HepG2 (cell line): Measurements from ENCODE around the gene TUT7. TPM values are rescaled to one million over a fixed set of nuclear protein-coding genes. Genes with fewer than 3 reads are reported as not detected.
A peak's percentile ranks its signal among the peaks of the same experiment; 100 is the strongest.

Experiments
- AGO1 ChIP-seq: fragments of 200-400 bp; formaldehyde crosslinking; IDR thresholded peaks from 2 replicates; pipeline ENCODE4 v1.6.1; 2017; ENCODE audit warnings: mild to moderate bottlenecking, low read depth, low read length, moderate library complexity; ENCODE audit not compliant: poor library complexity, severe bottlenecking
- FOXP4 ChIP-seq: sonication (generic); formaldehyde crosslinking; IDR thresholded peaks from 2 replicates; pipeline ENCODE4 v1.4.0; 2020; ENCODE audit warnings: missing genetic modification reagents
- HOXA3 ChIP-seq: sonication (generic); formaldehyde crosslinking; IDR thresholded peaks from 2 replicates; pipeline ENCODE4 v1.5.0; 2020; ENCODE audit warnings: missing genetic modification reagents
- PBX3 ChIP-seq: sonication (generic); formaldehyde crosslinking; IDR thresholded peaks from 2 replicates; pipeline ENCODE4 v1.8.1; 2023; ENCODE audit warnings: missing genetic modification reagents, inconsistent platforms, borderline replicate concordance
- PITX1 ChIP-seq: sonication (generic); formaldehyde crosslinking; IDR thresholded peaks from 2 replicates; pipeline ENCODE4 v1.5.1; 2020; ENCODE audit warnings: mild to moderate bottlenecking, missing genetic modification reagents
- TAF1 ChIP-seq: sonication (generic); formaldehyde crosslinking; IDR thresholded peaks from 2 replicates; pipeline ENCODE4 v1.4.0; 2020; ENCODE audit warnings: missing genetic modification reagents
- ZMYM2 ChIP-seq: sonication (generic); formaldehyde crosslinking; IDR thresholded peaks from 2 replicates; pipeline ENCODE4 v1.8.0; 2022; ENCODE audit warnings: mild to moderate bottlenecking, missing genetic modification reagents
- ZNF142 ChIP-seq: sonication (generic); formaldehyde crosslinking; IDR thresholded peaks from 2 replicates; pipeline ENCODE4 v1.4.0; 2020; ENCODE audit warnings: missing genetic modification reagents
- ZNF30 ChIP-seq: sonication (generic); formaldehyde crosslinking; IDR thresholded peaks from 2 replicates; pipeline ENCODE4 v1.5.0; 2020; ENCODE audit warnings: mild to moderate bottlenecking, missing genetic modification reagents
- ZNF772 ChIP-seq: sonication (generic); formaldehyde crosslinking; IDR thresholded peaks from 2 replicates; pipeline ENCODE4 v1.5.0; 2020; ENCODE audit warnings: mild to moderate bottlenecking, missing genetic modification reagents
- ZSCAN29 ChIP-seq: sonication (generic); formaldehyde crosslinking; conservative IDR thresholded peaks from 2 replicates; pipeline ENCODE4 v1.4.0; 2020; ENCODE audit warnings: mild to moderate bottlenecking, missing genetic modification reagents
- polyA plus RNA-seq, 8 experiments: library from polyadenylated mRNA; depleted of rRNA in 3 of 8; stranded (reverse) in 7 of 8; unstranded in 1 of 8; fragments of >200 nt; fragmentation: Illumina TruSeq in 4 of 8; extraction: Trizol in 4 of 8; gene quantifications; 2 replicates each; pipeline versions ENCODE4 v1.2.1 to v1.2.3, GENCODE V29; 2011 to 2016; ENCODE audit warnings: low read depth in 4 of 8, missing spikeins in 1 of 8, mixed read lengths in 1 of 8; ENCODE audit not compliant: insufficient read depth in 1 of 8
- total RNA-seq, 5 experiments: library from RNA; depleted of rRNA; stranded (reverse); fragments of >200 nt; fragmentation: Illumina TruSeq; extraction: Trizol; gene quantifications; 2 replicates each; pipeline ENCODE4 v1.2.3, GENCODE V29; 2016; ENCODE audit warnings: low read depth in 1 of 5
- TF ChIP-seq, protein P1 (sequence below): sonication (generic); formaldehyde crosslinking; IDR thresholded peaks from 2 replicates; pipeline ENCODE4 v1.4.0; 2020; ENCODE audit warnings: mild to moderate bottlenecking, missing genetic modification reagents

The TUT7 gene
- total and polyA plus RNA-seq, 2 of the 13 experiments (the other 11 are each of a cell fraction or from before 2014, with no cell fraction given): 12.0 to 19.4 TPM

DNA sequence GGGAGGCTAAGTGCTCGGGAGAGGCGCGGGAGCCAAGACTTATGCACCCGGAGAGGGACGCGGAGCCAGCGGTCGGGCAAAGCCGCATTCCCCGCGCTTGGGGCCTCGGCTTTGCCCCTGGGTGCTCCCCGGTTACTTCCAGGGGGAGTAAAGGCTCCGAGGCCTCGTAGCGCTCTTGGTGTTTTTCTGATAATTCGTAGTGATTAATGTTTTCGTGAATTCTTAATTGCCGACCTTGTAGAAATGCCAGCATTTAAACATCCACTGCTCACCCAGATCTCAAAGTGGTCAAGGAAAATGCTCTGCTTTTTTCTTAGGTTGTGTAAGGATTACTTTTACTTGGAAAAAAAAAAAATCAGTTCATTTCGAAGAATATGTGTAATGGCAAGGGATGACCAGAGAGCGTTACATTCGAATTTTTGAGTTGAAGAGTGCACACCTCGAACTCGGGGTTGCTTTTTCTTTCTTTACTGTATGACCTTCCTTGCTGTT lies 654 bp upstream of the TUT7 start (continued):
- TF ChIP-seq ZNF142 (CRISPR knock-in tag) (no peak; the same call in 1 of the 2 replicates), TAF1 (CRISPR knock-in tag) (no peak), PBX3 (CRISPR knock-in tag) (no peak), AGO1 (no peak), HOXA3 (no peak), ZMYM2 (CRISPR knock-in tag) (no peak), ZNF30 (CRISPR knock-in tag) (no peak), ZNF772 (CRISPR knock-in tag) (no peak; the same call in 1 of the 2 replicates), ZSCAN29 (CRISPR knock-in tag) (peak; percentile 59; the same call in 1 of the 2 replicates), FOXP4 (CRISPR knock-in tag) (no peak), PITX1 (CRISPR knock-in tag) (no peak)
- TF ChIP-seq, protein P1, sequence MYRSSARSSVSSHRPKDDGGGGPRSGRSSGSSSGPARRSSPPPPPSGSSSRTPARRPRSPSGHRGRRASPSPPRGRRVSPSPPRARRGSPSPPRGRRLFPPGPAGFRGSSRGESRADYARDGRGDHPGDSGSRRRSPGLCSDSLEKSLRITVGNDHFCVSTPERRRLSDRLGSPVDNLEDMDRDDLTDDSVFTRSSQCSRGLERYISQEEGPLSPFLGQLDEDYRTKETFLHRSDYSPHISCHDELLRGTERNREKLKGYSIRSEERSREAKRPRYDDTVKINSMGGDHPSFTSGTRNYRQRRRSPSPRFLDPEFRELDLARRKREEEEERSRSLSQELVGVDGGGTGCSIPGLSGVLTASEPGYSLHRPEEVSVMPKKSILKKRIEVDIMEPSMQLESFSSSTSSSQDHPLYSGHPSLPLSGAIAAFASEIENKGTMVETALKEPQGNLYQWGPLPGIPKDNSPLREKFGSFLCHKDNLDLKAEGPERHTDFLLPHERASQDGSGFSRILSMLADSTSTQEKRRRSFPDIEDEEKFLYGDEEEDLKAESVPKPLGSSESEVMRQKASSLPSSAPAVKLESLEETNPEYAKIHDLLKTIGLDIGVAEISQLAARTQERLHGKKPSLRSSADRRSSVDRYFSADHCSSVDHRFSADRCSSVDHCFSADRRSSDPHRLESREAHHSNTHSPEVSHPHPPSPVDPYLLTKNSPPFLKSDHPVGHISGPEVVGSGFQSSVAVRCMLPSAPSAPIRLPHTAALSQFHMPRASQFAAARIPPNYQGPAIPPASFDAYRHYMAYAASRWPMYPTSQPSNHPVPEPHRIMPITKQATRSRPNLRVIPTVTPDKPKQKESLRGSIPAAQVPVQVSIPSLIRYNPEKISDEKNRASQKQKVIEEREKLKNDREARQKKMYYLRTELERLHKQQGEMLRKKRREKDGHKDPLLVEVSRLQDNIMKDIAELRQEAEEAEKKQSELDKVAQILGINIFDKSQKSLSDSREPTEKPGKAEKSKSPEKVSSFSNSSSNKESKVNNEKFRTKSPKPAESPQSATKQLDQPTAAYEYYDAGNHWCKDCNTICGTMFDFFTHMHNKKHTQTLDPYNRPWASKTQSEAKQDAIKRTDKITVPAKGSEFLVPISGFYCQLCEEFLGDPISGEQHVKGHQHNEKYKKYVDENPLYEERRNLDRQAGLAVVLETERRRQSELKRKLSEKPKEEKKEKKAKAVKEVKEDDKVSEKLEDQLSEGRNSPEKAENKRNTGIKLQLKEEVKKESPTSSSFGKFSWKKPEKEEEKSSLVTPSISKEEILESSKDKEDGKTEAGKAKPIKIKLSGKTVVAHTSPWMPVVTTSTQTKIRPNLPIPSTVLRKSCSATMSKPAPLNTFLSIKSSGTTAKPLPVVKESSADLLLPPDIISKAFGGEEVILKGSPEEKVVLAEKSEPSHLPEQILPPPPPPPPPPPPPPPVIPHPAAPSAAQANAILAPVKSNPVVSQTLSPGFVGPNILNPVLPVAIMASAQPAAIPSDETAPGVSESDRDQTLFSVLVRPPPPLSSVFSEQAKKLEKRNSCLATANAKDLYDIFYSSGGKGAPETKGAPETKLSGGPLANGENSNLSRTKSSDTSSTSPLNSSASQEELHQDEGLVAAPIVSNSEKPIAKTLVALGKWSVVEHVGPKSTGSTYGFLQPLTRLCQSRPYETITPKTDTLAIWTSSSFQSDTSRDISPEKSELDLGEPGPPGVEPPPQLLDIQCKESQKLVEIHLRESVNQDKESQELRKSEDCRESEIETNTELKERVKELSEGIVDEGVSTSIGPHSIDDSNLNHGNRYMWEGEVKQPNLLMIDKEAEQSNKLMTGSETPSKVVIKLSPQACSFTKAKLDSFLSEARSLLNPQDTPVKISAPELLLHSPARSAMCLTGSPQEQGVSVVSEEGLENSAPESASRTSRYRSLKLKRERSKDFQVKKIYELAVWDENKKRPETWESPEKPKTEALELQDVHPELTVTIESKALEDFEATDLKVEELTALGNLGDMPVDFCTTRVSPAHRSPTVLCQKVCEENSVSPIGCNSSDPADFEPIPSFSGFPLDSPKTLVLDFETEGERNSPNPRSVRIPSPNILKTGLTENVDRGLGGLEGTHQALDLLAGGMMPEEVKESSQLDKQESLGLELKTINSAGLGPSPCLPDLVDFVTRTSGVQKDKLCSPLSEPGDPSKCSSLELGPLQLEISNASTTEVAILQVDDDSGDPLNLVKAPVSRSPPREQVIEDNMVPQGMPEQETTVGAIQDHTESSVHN (CRISPR knock-in tag): no peak
